ENCODE data around the gene GLE1.

GLE1 gene

GRCh38 chr9:128587453-128587852 is 82.9 kb downstream of the GLE1 start:
- no peaks in the 10 kb centered on the region for H3K4me1 ChIP-seq
- no peak for DNase-seq
- no peak for TF ChIP-seq CTCF (IDR thresholded peaks at IDR 0.05; ENCODE audit: low read depth, low read length)
- H3K9me3 ChIP-seq = no peaks in the 10 kb centered on the region
- H3K4me3 ChIP-seq (ENCODE audit: low read depth, low read length) = no peak overlapping the region
- peaks cover 79% of the 10 kb centered on the region for H3K36me3 ChIP-seq
- H3K27me3 ChIP-seq = no peaks in the 10 kb centered on the region

- Histone ChIP-seq H3K9me3 (no peaks in the 10 kb centered on the region), H3K27me3 (no peaks in the 10 kb centered on the region), H3K4me1 (no peaks in the 10 kb centered on the region), H3K36me3 (peaks cover 78% of the 10 kb centered on the region), H3K4me3 (ENCODE audit: low read depth, low read length) (no peak overlapping the region)
- no peak for TF ChIP-seq CTCF (IDR thresholded peaks at IDR 0.05; ENCODE audit: low read depth, low read length)
- DNase-seq = no peak
These were observed 84.2 kb downstream of the GLE1 start for GRCh38 chr9:128588581-128589233.
